H1 (cell line): Measurements from ENCODE around the gene NUP50. TPM values are rescaled to one million over a fixed set of nuclear protein-coding genes. Genes with fewer than 3 reads are reported as not detected.

ENCODE experiments used
- CTCF ChIA-PET: fragments of 300-600 bp; sonication (Branson Sonifier 250); formaldehyde crosslinking; loops from one replicate; lab custom pipeline; 2021; ENCODE audit not compliant: partially characterized antibody; lab: Charles Lee
- POLR2A ChIA-PET: fragments of 300-600 bp; sonication (Branson Sonifier 250); formaldehyde crosslinking; loops from one replicate; lab custom pipeline; 2021; ENCODE audit warnings: inconsistent platforms; ENCODE audit not compliant: partially characterized antibody; lab: Charles Lee
- DNase-seq, 2 experiments: peaks; one replicate each; pipeline versions ENCODE4 v3.0.0 to v3.0.0-alpha.2; 2010 to 2022; ENCODE audit warnings: low spot score in 2 of 2, low read depth in 1 of 2, mixed read lengths in 1 of 2
- FAIRE-seq: peaks from 2 replicates; lab custom pipeline; 2011; peaks lifted over from hg19 to GRCh38; lab: Jason Lieb, UNC
- H2AFZ ChIP-seq: 2 replicates; pipeline ENCODE4 v1.8.1; 2012; ENCODE audit warnings: low read length, inconsistent platforms
- H2AK5ac ChIP-seq: 2 replicates; pipeline ENCODE4 v1.6.1; 2013; ENCODE audit warnings: low read depth, low read length
- H2BK120ac ChIP-seq: replicated peaks from 2 replicates; pipeline ENCODE3; 2013; ENCODE audit warnings: low read depth, low read length, inconsistent platforms
- H2BK12ac ChIP-seq: 2 replicates; pipeline ENCODE4 v1.6.1; 2013; ENCODE audit warnings: low read depth, low read length
- H2BK15ac ChIP-seq: 2 replicates; pipeline ENCODE4 v1.6.1; 2013; ENCODE audit warnings: low read length
- H2BK20ac ChIP-seq: 2 replicates; pipeline ENCODE4 v1.6.1; 2013; ENCODE audit warnings: low read length
- H2BK5ac ChIP-seq: 2 replicates; pipeline ENCODE4 v1.6.1; 2013; ENCODE audit warnings: low read depth, low read length
- H3K14ac ChIP-seq: 2 replicates; pipeline ENCODE4 v1.6.1; 2013; ENCODE audit warnings: inconsistent platforms; ENCODE audit not compliant: insufficient read length
- H3K18ac ChIP-seq: 2 replicates; pipeline ENCODE4 v1.6.1; 2013; ENCODE audit warnings: low read length; ENCODE audit errors: extremely low read depth
- H3K23ac ChIP-seq: 2 replicates; pipeline ENCODE4 v1.6.1; 2013; ENCODE audit warnings: inconsistent platforms; ENCODE audit not compliant: insufficient read length
- H3K23me2 ChIP-seq: 2 replicates; pipeline ENCODE4 v1.6.1; 2013; ENCODE audit warnings: low read depth, low read length
- H3K27ac ChIP-seq: 2 replicates; pipeline ENCODE4 v1.6.1; 2011; ENCODE audit warnings: low read depth, low read length, inconsistent platforms
- H3K27me3 ChIP-seq, 4 experiments: replicated peaks in 1 of 4; 1 replicate in 1 of 4; 2 replicates in 3 of 4; pipeline versions ENCODE4 v1.6.1 to v1.8.1; 2011 to 2013; ENCODE audit warnings: low read length in 3 of 4, mild to moderate bottlenecking in 3 of 4, inconsistent platforms in 2 of 4, mixed read lengths in 2 of 4, moderate library complexity in 1 of 4; ENCODE audit not compliant: control insufficient read depth in 3 of 4, insufficient read depth in 3 of 4; ENCODE audit errors: extremely low read depth in 1 of 4
- H3K36me3 ChIP-seq, 4 experiments: 2 replicates each; pipeline versions ENCODE4 v1.6.1 to v1.8.1; 2011 to 2013; ENCODE audit warnings: mild to moderate bottlenecking in 4 of 4, low read length in 3 of 4, moderate library complexity in 2 of 4, control low read depth in 1 of 4, inconsistent platforms in 1 of 4; ENCODE audit not compliant: insufficient read depth in 4 of 4, control insufficient read depth in 2 of 4
- H3K4ac ChIP-seq: replicated peaks from 2 replicates; pipeline ENCODE3; 2013; ENCODE audit warnings: low read length, low read depth, mixed read lengths, inconsistent platforms; ENCODE audit not compliant: insufficient read length
- H3K4me1 ChIP-seq, 4 experiments: replicated peaks in 1 of 4; 1 replicate in 1 of 4; 2 replicates in 3 of 4; pipeline versions ENCODE4 v1.6.1 to v1.8.1; 2011 to 2013; ENCODE audit warnings: low read length in 3 of 4, inconsistent platforms in 2 of 4, mixed read lengths in 1 of 4; ENCODE audit not compliant: insufficient read depth in 4 of 4, control insufficient read depth in 3 of 4
- H3K4me2 ChIP-seq, 2 experiments: 2 replicates each; pipeline versions ENCODE4 v1.6.1 to v1.8.1; 2011 to 2013; ENCODE audit warnings: low read depth in 2 of 2, low read length in 2 of 2, control low read depth in 1 of 2, inconsistent platforms in 1 of 2, mild to moderate bottlenecking in 1 of 2; ENCODE audit not compliant: insufficient read depth in 1 of 2
- H3K4me3 ChIP-seq, 4 experiments: fragments of 200-600, 300-600 bp in 1 of 4; sonication (generic), shearing (Covaris generic), sonication (Bioruptor Twin) in 1 of 4; 2 replicates each; pipeline versions ENCODE4 v1.5.1 to v1.8.1; 2011 to 2016; ENCODE audit warnings: low read length in 4 of 4, low read depth in 3 of 4, control low read depth in 2 of 4, inconsistent platforms in 2 of 4, mild to moderate bottlenecking in 2 of 4, mixed read lengths in 1 of 4, moderate library complexity in 1 of 4; ENCODE audit not compliant: insufficient read depth in 2 of 4; ENCODE audit errors: extremely low read depth in 1 of 4
- H3K56ac ChIP-seq: replicated peaks from 2 replicates; pipeline ENCODE3; 2013; ENCODE audit warnings: low read depth, mild to moderate bottlenecking, mixed read lengths, low read length, inconsistent platforms; ENCODE audit not compliant: insufficient read length
- H3K79me1 ChIP-seq: 2 replicates; pipeline ENCODE4 v1.6.1; 2013; ENCODE audit warnings: low read depth, low read length, control low read depth
- H3K79me2 ChIP-seq, 2 experiments: 2 replicates each; pipeline versions ENCODE4 v1.6.1 to v1.8.1; 2012 to 2013; ENCODE audit warnings: low read length in 2 of 2, mild to moderate bottlenecking in 2 of 2, inconsistent platforms in 1 of 2; ENCODE audit not compliant: insufficient read depth in 2 of 2, control insufficient read depth in 1 of 2
- H3K9ac ChIP-seq, 4 experiments: replicated peaks in 1 of 4; 1 replicate in 1 of 4; 2 replicates in 3 of 4; pipeline versions ENCODE4 v1.6.1 to v1.8.1; 2011 to 2013; ENCODE audit warnings: low read depth in 3 of 4, low read length in 3 of 4, control low read depth in 2 of 4, mild to moderate bottlenecking in 2 of 4, moderate library complexity in 2 of 4, inconsistent platforms in 1 of 4; ENCODE audit errors: extremely low read depth in 1 of 4
- H3K9me3 ChIP-seq, 2 experiments: 2 replicates each; pipeline versions ENCODE4 v1.6.1 to v1.8.1; 2012 to 2013; ENCODE audit warnings: mild to moderate bottlenecking in 2 of 2, moderate library complexity in 2 of 2, control low read depth in 1 of 2, inconsistent platforms in 1 of 2, low read depth in 1 of 2, low read length in 1 of 2, mixed read lengths in 1 of 2; ENCODE audit not compliant: insufficient read depth in 2 of 2
- H4K20me1 ChIP-seq, 2 experiments: replicated peaks in 1 of 2; 2 replicates each; pipeline versions ENCODE3 to v1.8.1; 2011 to 2013; ENCODE audit warnings: inconsistent platforms in 2 of 2, low read length in 2 of 2, mild to moderate bottlenecking in 1 of 2; ENCODE audit not compliant: insufficient read depth in 2 of 2, control insufficient read depth in 1 of 2
- H4K5ac ChIP-seq: 2 replicates; pipeline ENCODE4 v1.6.1; 2013; ENCODE audit warnings: low read length, low read depth, mixed read lengths, inconsistent platforms; ENCODE audit not compliant: insufficient read length
- H4K8ac ChIP-seq: 2 replicates; pipeline ENCODE4 v1.8.0; 2013; ENCODE audit warnings: mild to moderate bottlenecking, moderate library complexity, low read length, inconsistent platforms; ENCODE audit not compliant: insufficient read depth; ENCODE audit errors: extremely low read depth
- H4K91ac ChIP-seq: replicated peaks from 2 replicates; pipeline ENCODE3; 2013; ENCODE audit warnings: low read length, mixed read lengths, inconsistent platforms; ENCODE audit not compliant: insufficient read length
- BRCA1 ChIP-seq: IDR thresholded peaks from 2 replicates; pipeline ENCODE4 v1.6.1; 2012; ENCODE audit warnings: low read depth, low read length, improper control_type of control experiment
- CEBPB ChIP-seq: IDR thresholded peaks from 2 replicates; pipeline ENCODE4 v1.6.1; 2012; ENCODE audit warnings: low read depth, low read length
- CREB1 ChIP-seq: IDR thresholded peaks from 2 replicates; pipeline ENCODE4 v1.6.1; 2012; ENCODE audit warnings: inconsistent platforms
- GABPA ChIP-seq: IDR thresholded peaks from 2 replicates; pipeline ENCODE4 v1.6.1; 2011; ENCODE audit warnings: mild to moderate bottlenecking, low read length, moderate library complexity, borderline replicate concordance; ENCODE audit not compliant: insufficient read depth
- KDM4A ChIP-seq: IDR thresholded peaks from one replicate; pipeline ENCODE4 v1.7.1; 2012; ENCODE audit warnings: low read depth, mild to moderate bottlenecking, moderate library complexity, low read length, inconsistent platforms; ENCODE audit not compliant: severe bottlenecking
- KDM5A ChIP-seq: fragments of 200-600 bp; IDR thresholded peaks from 2 replicates; pipeline ENCODE4 v1.7.1; 2012; ENCODE audit warnings: mild to moderate bottlenecking, low read length, inconsistent platforms, mixed read lengths
- NANOG ChIP-seq: IDR thresholded peaks from 2 replicates; pipeline ENCODE4 v1.6.1; 2011; ENCODE audit warnings: low read length, low read depth, mild to moderate bottlenecking, inconsistent platforms; ENCODE audit not compliant: insufficient read depth, poor library complexity, severe bottlenecking
- PHF8 ChIP-seq: fragments of 200-600 bp; sonication (generic); conservative IDR thresholded peaks from 2 replicates; pipeline ENCODE4 v1.7.1; 2012; ENCODE audit warnings: low read depth, mild to moderate bottlenecking, inconsistent platforms, low read length, moderate library complexity
- POLR2A ChIP-seq, 2 experiments: IDR thresholded peaks; 1 replicate in 1 of 2; 2 replicates in 1 of 2; pipeline ENCODE4 v1.6.1; 2011; ENCODE audit warnings: low read depth in 2 of 2, low read length in 2 of 2, mild to moderate bottlenecking in 2 of 2; ENCODE audit errors: control extremely low read depth in 1 of 2
- POLR2AphosphoS5 ChIP-seq: IDR thresholded peaks from 2 replicates; pipeline ENCODE4 v1.6.1; 2011; ENCODE audit warnings: low read depth, low read length
- RXRA ChIP-seq: IDR thresholded peaks from 2 replicates; pipeline ENCODE4 v1.6.1; 2011; ENCODE audit warnings: low read depth, mild to moderate bottlenecking, low read length, moderate library complexity; ENCODE audit not compliant: insufficient read depth
- SUZ12 ChIP-seq: fragments of 200-600 bp; sonication (generic); IDR thresholded peaks from 2 replicates; pipeline ENCODE4 v1.6.1; 2012; ENCODE audit warnings: mild to moderate bottlenecking, inconsistent platforms, low read length, moderate library complexity, mixed read lengths
- TEAD4 ChIP-seq: IDR thresholded peaks from 2 replicates; pipeline ENCODE4 v1.6.1; 2012; ENCODE audit warnings: low read depth, low read length, inconsistent platforms, mixed read lengths
- YY1 ChIP-seq: IDR thresholded peaks from 2 replicates; pipeline ENCODE4 v1.6.1; 2011; ENCODE audit warnings: low read depth, mild to moderate bottlenecking, low read length
- WGBS, 2 experiments: shearing (Covaris generic) in 1 of 2; methylation state at CpG; one replicate each; pipeline versions ENCODE4 v1.1.6 to v1.1.7; 2013 to 2015; ENCODE audit warnings: low lambda C conversion rate in 2 of 2, mixed read lengths in 2 of 2, inconsistent platforms in 1 of 2, low coverage in 1 of 2, missing lambda C conversion rate in 1 of 2; ENCODE audit not compliant: insufficient replicate concordance in 2 of 2, insufficient coverage in 1 of 2, insufficient read length in 1 of 2; ENCODE audit errors: extremely low coverage in 1 of 2, missing lambda C conversion rate in 1 of 2; 5-methylcytosine and 5-hydroxymethylcytosine counted together
- polyA plus RNA-seq, 7 experiments: library from polyadenylated mRNA; depleted of rRNA in 3 of 7; stranded (reverse) in 5 of 7; unstranded in 2 of 7; fragments of >200 nt in 5 of 7; fragments of 200-250 nt in 2 of 7; gene quantifications; 1 replicate in 5 of 7; 2 replicates in 1 of 7; 4 replicates in 1 of 7; pipeline versions ENCODE4 v1.2.1 to v1.2.3, GENCODE V29; 2011 to 2013; ENCODE audit warnings: missing spikeins in 2 of 7, mixed read lengths in 2 of 7
- total RNA-seq: library from RNA; stranded (reverse); fragmentation: NEBNext Ultra II Directional; extraction: Animal tissue kit (Norgen Biotek cat#: 25700); gene quantifications from 2 replicates; pipeline ENCODE4 v1.2.1, GENCODE V29; 2021

Gene NUP50
- total and polyA plus RNA-seq, 2 of the 8 experiments (the other 6 are each of a cell fraction or from before 2014, with no cell fraction given), result 20.0 to 112 TPM

DNA sequence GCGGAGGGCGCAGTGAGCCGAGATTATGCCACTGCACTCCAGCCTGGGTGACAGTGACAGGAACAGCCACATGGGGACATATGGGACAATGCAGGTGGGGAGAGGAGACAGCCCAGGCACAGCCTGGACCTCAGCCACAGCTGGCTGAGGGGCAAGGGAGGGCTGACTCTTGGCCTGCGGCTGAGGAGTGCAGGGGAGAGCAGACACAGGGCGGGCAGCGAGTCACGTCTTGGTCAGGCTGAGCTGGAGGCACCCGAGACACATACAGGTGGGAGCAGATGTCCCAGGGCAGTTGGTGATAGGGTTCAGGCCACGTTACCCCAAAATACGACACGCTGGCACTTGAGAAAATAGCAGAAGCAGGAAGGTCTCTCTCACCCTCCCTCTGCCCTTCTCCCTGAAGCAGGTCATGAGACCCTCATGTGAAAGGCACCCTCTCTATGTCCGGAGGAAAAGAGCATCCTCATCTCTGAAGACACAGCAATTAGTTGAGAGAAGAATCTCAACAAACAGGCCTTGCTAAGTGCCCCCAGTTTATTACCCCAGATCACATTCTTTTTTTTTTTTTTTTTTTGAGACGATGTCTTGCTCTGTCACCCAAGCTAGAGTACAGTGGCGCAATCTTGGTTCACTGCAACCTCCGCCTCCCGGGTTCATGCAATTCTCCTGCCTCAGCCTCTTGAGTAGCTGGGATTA lies 66.4 kb downstream of the NUP50 start:
- no peak overlapping the region for H2AK5ac ChIP-seq
- no peak overlapping the region for H4K91ac ChIP-seq
- H3K23me2 ChIP-seq, result no peaks in the 10 kb centered on the region
- H3K9ac ChIP-seq, result peak overlapping the region in 1 of 4 experiments; percentile 43; a peak in 1 of 7 replicates
- H2BK120ac ChIP-seq, result no peak overlapping the region
- no peak overlapping the region for H3K4ac ChIP-seq
- ChIA-PET CTCF (interaction anchor here (1.3 to 1.4 kb wide), 2 partner anchors 10 to 22 kb away, joined by 4 to 6 read pairs; no protein-coding TSS in a partner anchor), POLR2A (interaction anchor here (1.0 kb wide), 1 partner anchor 8 kb away, joined by 3 read pairs; no protein-coding TSS in a partner anchor)
- H3K14ac ChIP-seq, result no peak overlapping the region
- H2AFZ ChIP-seq, result no peak overlapping the region
- H3K4me2 ChIP-seq, result no peak overlapping the region
- H3K56ac ChIP-seq, result no peak overlapping the region
- H3K36me3 ChIP-seq, result no peaks in the 10 kb centered on the region
- DNase-seq (no peak), FAIRE-seq (no peak)
- no peaks in the 10 kb centered on the region for H3K27me3 ChIP-seq
- H3K79me2 ChIP-seq, result no peaks in the 10 kb centered on the region; a peak in 1 of 4 replicates
- H4K5ac ChIP-seq, result no peak overlapping the region
- H3K4me1 ChIP-seq, result peaks cover 0 to 13% (median 7%) of the 10 kb centered on the region in 4 experiments; a peak in 6 of 7 replicates
- H4K20me1 ChIP-seq, result peaks cover 2 to 20% of the 10 kb centered on the region in 2 experiments
- peaks cover 2% of the 10 kb centered on the region; the same call in 1 of the 2 replicates for H3K79me1 ChIP-seq
- H2BK20ac ChIP-seq, result no peak overlapping the region
- H3K4me3 ChIP-seq, result no peak overlapping the region
- H3K18ac ChIP-seq, result no peak overlapping the region
- 86% methylated on average over 15 of the region's 16 CpGs; no CpG with 5 or more reads in 1 of the 2 experiments for WGBS, 2 experiments
- peak overlapping the region; percentile 65; the same call in 1 of the 2 replicates for H2BK15ac ChIP-seq
- H3K27ac ChIP-seq, result no peak overlapping the region
- no peaks in the 10 kb centered on the region for H3K9me3 ChIP-seq
- H2BK5ac ChIP-seq, result no peak overlapping the region
- peak overlapping the region; percentile 88; the same call in 1 of the 2 replicates for H2BK12ac ChIP-seq
- no peak overlapping the region; the same call in 1 of the 2 replicates for H4K8ac ChIP-seq
- H3K23ac ChIP-seq, result no peak overlapping the region
- no peak for TF ChIP-seq KDM4A
- TF ChIP-seq KDM5A, result no peak
- TF ChIP-seq TEAD4, result no peak
- TF ChIP-seq BRCA1, result no peak
- no peak for TF ChIP-seq YY1
- no peak for TF ChIP-seq SUZ12
- TF ChIP-seq CEBPB, result no peak
- no peak for TF ChIP-seq PHF8
- no peak for TF ChIP-seq CREB1
- no peak for TF ChIP-seq POLR2AphosphoS5
- TF ChIP-seq GABPA, result no peak
- TF ChIP-seq RXRA, result no peak
- TF ChIP-seq POLR2A (IDR thresholded peaks at IDR 0.05; ENCODE audit: control extremely low read depth in 1 of 2, low read depth in 2 of 2, low read length in 2 of 2), result no peak
- TF ChIP-seq NANOG, result no peak
